ENCODE results near the gene CD69. TPM values are rescaled to one million over a fixed set of nuclear protein-coding genes. Genes with fewer than 3 reads are reported as not detected.

Gene CD69
- total RNA-seq, 4 donors from 2014 or later, result 5.0 to 18.2 (median 6.2) TPM

DNA sequence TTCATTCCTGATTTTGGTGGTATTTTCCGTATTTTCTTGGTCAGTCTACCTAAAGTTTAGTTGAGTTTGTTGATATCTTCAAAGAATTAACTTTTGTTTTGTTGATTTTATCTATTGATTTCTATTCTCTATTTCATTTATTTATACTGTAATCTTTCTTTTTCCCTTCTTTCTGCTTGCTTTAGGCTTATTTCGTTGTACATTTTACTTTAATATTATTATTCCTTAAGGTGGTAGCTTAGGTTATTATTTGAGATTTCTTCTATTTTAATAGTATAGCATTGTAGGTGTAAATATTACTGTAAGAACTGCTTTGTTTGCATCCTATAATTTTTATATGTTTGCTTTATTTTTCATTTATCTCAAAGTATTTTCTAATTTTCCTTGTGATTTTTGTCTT is 45.2 kb upstream of the CD69 start:
- no peak for TF ChIP-seq POLR2A (IDR thresholded peaks at IDR 0.05)
- TF ChIP-seq, protein P1, sequence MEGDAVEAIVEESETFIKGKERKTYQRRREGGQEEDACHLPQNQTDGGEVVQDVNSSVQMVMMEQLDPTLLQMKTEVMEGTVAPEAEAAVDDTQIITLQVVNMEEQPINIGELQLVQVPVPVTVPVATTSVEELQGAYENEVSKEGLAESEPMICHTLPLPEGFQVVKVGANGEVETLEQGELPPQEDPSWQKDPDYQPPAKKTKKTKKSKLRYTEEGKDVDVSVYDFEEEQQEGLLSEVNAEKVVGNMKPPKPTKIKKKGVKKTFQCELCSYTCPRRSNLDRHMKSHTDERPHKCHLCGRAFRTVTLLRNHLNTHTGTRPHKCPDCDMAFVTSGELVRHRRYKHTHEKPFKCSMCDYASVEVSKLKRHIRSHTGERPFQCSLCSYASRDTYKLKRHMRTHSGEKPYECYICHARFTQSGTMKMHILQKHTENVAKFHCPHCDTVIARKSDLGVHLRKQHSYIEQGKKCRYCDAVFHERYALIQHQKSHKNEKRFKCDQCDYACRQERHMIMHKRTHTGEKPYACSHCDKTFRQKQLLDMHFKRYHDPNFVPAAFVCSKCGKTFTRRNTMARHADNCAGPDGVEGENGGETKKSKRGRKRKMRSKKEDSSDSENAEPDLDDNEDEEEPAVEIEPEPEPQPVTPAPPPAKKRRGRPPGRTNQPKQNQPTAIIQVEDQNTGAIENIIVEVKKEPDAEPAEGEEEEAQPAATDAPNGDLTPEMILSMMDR (IDR thresholded peaks at IDR 0.05), result no peak
- Histone ChIP-seq H3K9me3 (no peaks in the 10 kb centered on the region), H3K4me3 (replicated peaks in 1 of 3) (no peak overlapping the region), H3K27ac (no peak overlapping the region), H3K27me3 (no peaks in the 10 kb centered on the region), H3K4me1 (no peaks in the 10 kb centered on the region), H3K36me3 (no peaks in the 10 kb centered on the region)
- 96 to 98% methylated on average over 2 of the region's 2 CpGs for WGBS, 2 donors
- no peak for DNase-seq
- intact Hi-C loops (cut with DNase I), result no loop called here

DNA sequence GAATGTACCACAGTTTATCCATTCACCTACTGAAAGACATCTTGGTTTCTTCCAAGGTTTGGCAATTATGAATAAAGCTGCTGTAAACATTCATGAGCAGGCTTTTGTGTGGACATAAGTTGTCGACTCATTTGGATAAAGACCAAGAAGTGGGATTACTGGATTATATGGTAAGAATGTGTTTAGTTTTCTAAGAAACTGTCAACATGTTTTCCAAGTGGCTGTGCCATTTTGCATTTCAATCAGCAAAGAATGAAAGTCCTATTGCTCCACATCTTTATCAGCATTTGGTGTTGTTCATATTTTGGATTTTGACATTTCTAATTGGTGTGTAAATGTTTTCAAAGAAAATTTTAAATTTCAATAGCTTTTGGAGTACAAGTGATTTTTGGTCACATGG is 39.3 kb upstream of the CD69 start:
- intact Hi-C loops (cut with DNase I), result no loop called here
- no peak overlapping the region for H3K4me3 ChIP-seq (replicated peaks in 1 of 3)
- H3K27ac ChIP-seq, result no peak overlapping the region
- H3K9me3 ChIP-seq, result no peaks in the 10 kb centered on the region
- TF ChIP-seq POLR2A (IDR thresholded peaks at IDR 0.05), result no peak
- TF ChIP-seq, protein P1 (IDR thresholded peaks at IDR 0.05), result no peak
- DNase-seq, result no peak
- WGBS, 2 donors, result 91 to 93% methylated on average over 1 of the region's 1 CpG
- H3K27me3 ChIP-seq, result no peaks in the 10 kb centered on the region
- H3K36me3 ChIP-seq, result no peaks in the 10 kb centered on the region
- no peaks in the 10 kb centered on the region for H3K4me1 ChIP-seq

DNA sequence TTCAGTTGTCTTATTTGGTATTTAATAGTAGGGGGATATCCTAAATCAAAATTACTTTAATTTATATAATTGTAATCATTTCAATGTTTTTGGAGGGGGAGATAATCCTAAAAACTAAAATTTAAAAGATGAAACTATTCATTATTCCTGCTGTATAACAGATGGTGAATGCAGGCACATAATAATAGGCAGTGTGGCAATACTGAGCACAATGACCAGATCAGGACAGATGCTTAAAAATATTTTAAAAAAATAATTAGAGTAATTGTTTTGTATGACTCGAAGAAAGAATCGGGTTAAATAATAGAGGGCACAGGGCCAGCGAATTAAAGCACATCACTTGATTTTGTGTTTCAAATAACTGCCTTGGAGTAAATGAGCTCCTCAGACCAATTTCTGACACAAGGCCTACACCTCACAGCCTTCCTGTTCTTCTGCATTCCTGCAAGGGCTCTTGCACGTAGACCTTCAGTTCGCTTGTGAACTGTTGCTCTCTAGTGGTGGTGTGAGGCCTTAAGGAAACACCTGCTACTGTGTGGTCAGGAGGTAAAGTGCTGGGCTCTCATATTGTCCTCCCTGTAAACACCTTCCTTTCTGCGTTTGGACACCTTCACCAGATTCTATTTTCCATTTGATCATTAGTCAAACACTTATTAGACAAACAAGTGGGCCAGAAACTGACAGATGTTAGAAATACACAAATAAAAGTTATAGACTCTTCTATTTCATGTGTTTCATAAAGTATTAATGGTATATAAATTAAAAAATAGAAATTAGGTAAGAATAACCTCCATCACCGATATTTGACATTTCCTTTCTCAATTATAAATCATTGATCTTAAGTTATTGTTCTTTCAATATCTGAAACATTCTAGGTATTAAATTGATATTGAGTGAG is 37.3 kb upstream of the CD69 start:
- 44 to 48% methylated on average over 7 of the region's 7 CpGs for WGBS, 2 donors
- no peaks in the 10 kb centered on the region for H3K9me3 ChIP-seq
- DNase-seq, result peak; percentile 31 to 54
- H3K36me3 ChIP-seq, result no peaks in the 10 kb centered on the region
- H3K27me3 ChIP-seq, result no peaks in the 10 kb centered on the region
- no peak overlapping the region for H3K27ac ChIP-seq
- H3K4me3 ChIP-seq (replicated peaks in 1 of 3), result no peak overlapping the region
- intact Hi-C loops (cut with DNase I), result no loop called here
- TF ChIP-seq, protein P1 (IDR thresholded peaks at IDR 0.05), result peak in 4 of 6 experiments; percentile 13 to 54 (median 40)
- TF ChIP-seq POLR2A (IDR thresholded peaks at IDR 0.05), result no peak
- H3K4me1 ChIP-seq, result no peaks in the 10 kb centered on the region

DNA sequence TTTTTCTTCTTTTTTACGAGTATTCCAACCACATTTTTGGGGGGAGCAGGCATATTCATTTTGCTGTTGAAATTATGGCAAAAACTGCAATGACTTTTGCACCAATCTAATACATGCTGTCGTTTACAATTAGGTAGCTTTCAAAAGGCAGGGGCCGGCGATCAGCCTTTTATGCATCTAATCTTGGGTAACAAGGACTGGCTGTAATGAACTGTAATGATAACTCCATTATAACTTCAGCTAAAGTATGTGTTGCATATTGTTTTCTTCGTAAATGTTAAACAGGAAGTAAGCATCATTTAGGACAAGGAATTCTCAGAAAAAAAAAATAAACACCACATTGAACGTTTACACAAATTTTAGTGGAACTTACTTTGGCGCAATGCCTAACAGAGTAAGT is 36.3 kb upstream of the CD69 start:
- TF ChIP-seq POLR2A (IDR thresholded peaks at IDR 0.05), result no peak
- TF ChIP-seq, protein P1 (IDR thresholded peaks at IDR 0.05), result no peak
- 68 to 78% methylated on average over 7 of the region's 7 CpGs for WGBS, 2 donors
- no peak for DNase-seq
- intact Hi-C loops (cut with DNase I), result no loop called here
- no peaks in the 10 kb centered on the region for H3K27me3 ChIP-seq
- no peaks in the 10 kb centered on the region for H3K9me3 ChIP-seq
- H3K27ac ChIP-seq, result no peak overlapping the region
- H3K4me1 ChIP-seq, result no peaks in the 10 kb centered on the region
- H3K4me3 ChIP-seq (replicated peaks in 1 of 3), result no peak overlapping the region
- no peaks in the 10 kb centered on the region for H3K36me3 ChIP-seq

DNA sequence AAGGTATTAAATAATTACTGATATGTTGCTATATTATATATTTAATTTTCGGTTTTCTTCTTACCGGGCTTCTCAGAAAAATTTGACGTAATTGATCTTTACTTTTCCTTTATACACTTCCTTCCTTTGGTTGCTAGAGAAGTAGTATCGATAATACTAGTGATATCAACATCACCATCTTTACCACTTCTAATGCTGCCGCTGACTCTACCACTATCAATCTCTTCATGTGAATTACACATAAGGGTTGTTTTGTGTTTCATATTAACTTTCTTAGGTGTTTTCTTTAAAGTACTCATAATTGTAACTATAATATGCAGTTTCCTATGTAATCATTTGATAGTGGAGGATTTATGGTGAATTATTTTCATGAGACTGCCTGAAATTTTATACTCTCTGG is 35.6 kb upstream of the CD69 start:
- DNase-seq, result no peak
- Histone ChIP-seq H3K27me3 (no peaks in the 10 kb centered on the region), H3K36me3 (no peaks in the 10 kb centered on the region), H3K4me1 (no peaks in the 10 kb centered on the region), H3K9me3 (no peaks in the 10 kb centered on the region), H3K4me3 (replicated peaks in 1 of 3) (no peak overlapping the region), H3K27ac (no peak overlapping the region)
- 89 to 93% methylated on average over 5 of the region's 5 CpGs for WGBS, 2 donors
- TF ChIP-seq, protein P1 (IDR thresholded peaks at IDR 0.05), result no peak
- no peak for TF ChIP-seq POLR2A (IDR thresholded peaks at IDR 0.05)
- intact Hi-C loops (cut with DNase I), result no loop called here

Data from thyroid gland (tissue), 4 donors.